Mesodermal cell (in vitro differentiated cells): ENCODE data around the gene RNF41.

ENCODE experiments used
- H3K27ac ChIP-seq: 2 replicates; pipeline ENCODE4 v1.7.0; 2013; ENCODE audit warnings: mild to moderate bottlenecking, low read depth, low read length, moderate library complexity; ENCODE audit not compliant: severe bottlenecking
- H3K36me3 ChIP-seq: 2 replicates; pipeline ENCODE4 v1.7.1; 2013; ENCODE audit warnings: mild to moderate bottlenecking, low read length, moderate library complexity; ENCODE audit not compliant: control insufficient read depth, insufficient read depth
- H3K4me1 ChIP-seq: one replicate; pipeline ENCODE4 v1.7.1; 2013; ENCODE audit warnings: mild to moderate bottlenecking, low read length; ENCODE audit not compliant: insufficient read depth, control insufficient read depth, poor library complexity, severe bottlenecking
- H3K4me3 ChIP-seq: 2 replicates; pipeline ENCODE4 v1.7.0; 2013; ENCODE audit warnings: low read length, control low read depth, mild to moderate bottlenecking; ENCODE audit not compliant: insufficient read depth, poor library complexity, severe bottlenecking; ENCODE audit errors: extremely low read depth
- H3K9me3 ChIP-seq: 2 replicates; pipeline ENCODE4 v1.7.1; 2013; ENCODE audit warnings: mild to moderate bottlenecking, low read length, moderate library complexity; ENCODE audit not compliant: control insufficient read depth
- WGBS, 2 experiments: methylation state at CpG; one replicate each; pipeline ENCODE4 v1.1.5; 2013; ENCODE audit warnings: missing lambda C conversion rate in 2 of 2; ENCODE audit not compliant: insufficient coverage in 2 of 2; 5-methylcytosine and 5-hydroxymethylcytosine counted together

Gene RNF41

GRCh38 chr12:56243731-56244181 is 22.0 kb upstream of the RNF41 start:
- Histone ChIP-seq H3K4me3 (no peak overlapping the region), H3K4me1 (no peaks in the 10 kb centered on the region), H3K36me3 (peaks cover 90% of the 10 kb centered on the region), H3K9me3 (no peaks in the 10 kb centered on the region), H3K27ac (no peak overlapping the region)
- 93% methylated on average over 3 of the region's 3 CpGs; no CpG with 5 or more reads in 1 of the 2 experiments for WGBS, 2 experiments

GRCh38 chr12:56242986-56243385 is 21.3 kb upstream of the RNF41 start:
- no peak overlapping the region for H3K27ac ChIP-seq
- 97 to 98% methylated on average over 9 to 10 of the region's 13 CpGs for WGBS, 2 experiments
- H3K4me1 ChIP-seq = peaks cover under 1% of the 10 kb centered on the region
- peaks cover 82% of the 10 kb centered on the region for H3K36me3 ChIP-seq
- no peaks in the 10 kb centered on the region for H3K9me3 ChIP-seq
- H3K4me3 ChIP-seq = no peak overlapping the region

- H3K9me3 ChIP-seq = no peaks in the 10 kb centered on the region
- 94% methylated on average over 4 to 8 of the region's 9 CpGs for WGBS, 2 experiments
- peaks cover 79% of the 10 kb centered on the region for H3K36me3 ChIP-seq
- H3K27ac ChIP-seq = no peak overlapping the region
- H3K4me3 ChIP-seq = no peak overlapping the region
- peaks cover 4% of the 10 kb centered on the region for H3K4me1 ChIP-seq
Observed at GRCh38 chr12:56241424-56242303, 19.9 kb upstream of the RNF41 start.

GRCh38 chr12:56237552-56237951 is 15.8 kb upstream of the RNF41 start:
- Histone ChIP-seq H3K9me3 (no peaks in the 10 kb centered on the region), H3K4me3 (no peak overlapping the region), H3K4me1 (peaks cover 4% of the 10 kb centered on the region), H3K27ac (no peak overlapping the region), H3K36me3 (peaks cover 43% of the 10 kb centered on the region)
- WGBS, 2 experiments = 91 to 96% methylated on average over 5 to 6 of the region's 11 CpGs

- no peaks in the 10 kb centered on the region for H3K9me3 ChIP-seq
- no peak overlapping the region for H3K4me3 ChIP-seq
- H3K36me3 ChIP-seq = peaks cover 38% of the 10 kb centered on the region
- 100% methylated on average over 1 to 4 of the region's 5 CpGs for WGBS, 2 experiments
- no peak overlapping the region for H3K27ac ChIP-seq
- peaks cover 4% of the 10 kb centered on the region for H3K4me1 ChIP-seq
Observed at GRCh38 chr12:56236985-56237384, 15.3 kb upstream of the RNF41 start.

- 97% methylated on average over 5 to 6 of the region's 6 CpGs for WGBS, 2 experiments
- H3K4me3 ChIP-seq = no peak overlapping the region
- H3K36me3 ChIP-seq = peaks cover 29% of the 10 kb centered on the region
- no peak overlapping the region for H3K27ac ChIP-seq
- peaks cover 4% of the 10 kb centered on the region for H3K4me1 ChIP-seq
- no peaks in the 10 kb centered on the region for H3K9me3 ChIP-seq
Observed at GRCh38 chr12:56236091-56236490, 14.4 kb upstream of the RNF41 start.

- Histone ChIP-seq H3K4me3 (no peak overlapping the region), H3K36me3 (peaks cover 19% of the 10 kb centered on the region), H3K9me3 (no peaks in the 10 kb centered on the region), H3K27ac (peak overlapping the region; percentile 5), H3K4me1 (peaks cover 4% of the 10 kb centered on the region)
- 92 to 95% methylated on average over 7 to 10 of the region's 16 CpGs for WGBS, 2 experiments
Observed at GRCh38 chr12:56234746-56235436, 13.2 kb upstream of the RNF41 start.

- H3K36me3 ChIP-seq = no peaks in the 10 kb centered on the region
- no peak overlapping the region for H3K4me3 ChIP-seq
- WGBS, 2 experiments = 93 to 95% methylated on average over 10 to 11 of the region's 11 CpGs
- H3K27ac ChIP-seq = no peak overlapping the region
- H3K4me1 ChIP-seq = no peaks in the 10 kb centered on the region
- H3K9me3 ChIP-seq = no peaks in the 10 kb centered on the region
Observed at GRCh38 chr12:56231184-56231582, 9.5 kb upstream of the RNF41 start.

- no peak overlapping the region for H3K27ac ChIP-seq
- WGBS, 2 experiments = 72 to 88% methylated on average over 3 to 6 of the region's 8 CpGs
- no peak overlapping the region for H3K4me3 ChIP-seq
Observed at GRCh38 chr12:56230432-56231183, 8.9 kb upstream of the RNF41 start.

GRCh38 chr12:56229916-56230431 is 8.3 kb upstream of the RNF41 start, which contains the start of gene SLC39A5:
Gene SLC39A5 (plus strand): TSS chr12:56230051. CDS start chr12:56231275, 1,224 bp downstream.
- H3K4me1 ChIP-seq = peaks cover 3% of the 10 kb centered on the region
- H3K9me3 ChIP-seq = no peaks in the 10 kb centered on the region
- H3K4me3 ChIP-seq = no peak within 1 kb of the TSS
- no peaks in the 10 kb centered on the region for H3K36me3 ChIP-seq
- H3K27ac ChIP-seq = no peak within 1 kb of the TSS
- 87 to 94% methylated on average over 2 to 3 of the region's 4 CpGs for WGBS, 2 experiments

More at GRCh38 chr12:56230432-56231183, 8.9 kb upstream of the RNF41 start:
- H3K9me3 ChIP-seq = no peaks in the 10 kb centered on the region
- no peaks in the 10 kb centered on the region for H3K36me3 ChIP-seq
- H3K4me1 ChIP-seq = no peaks in the 10 kb centered on the region
